ENCODE data around the gene BICDL1. TPM values are rescaled to one million over a fixed set of nuclear protein-coding genes. Genes with fewer than 3 reads are reported as not detected.
"Not testable (repeated sequence)": the region's sequence is repeated elsewhere in the genome, so short reads cannot be mapped to it uniquely, and the experiment has no call there.

BICDL1 gene
- total RNA-seq, 2 experiments from 2014 or later = 62.7 to 63.7 TPM

DNA sequence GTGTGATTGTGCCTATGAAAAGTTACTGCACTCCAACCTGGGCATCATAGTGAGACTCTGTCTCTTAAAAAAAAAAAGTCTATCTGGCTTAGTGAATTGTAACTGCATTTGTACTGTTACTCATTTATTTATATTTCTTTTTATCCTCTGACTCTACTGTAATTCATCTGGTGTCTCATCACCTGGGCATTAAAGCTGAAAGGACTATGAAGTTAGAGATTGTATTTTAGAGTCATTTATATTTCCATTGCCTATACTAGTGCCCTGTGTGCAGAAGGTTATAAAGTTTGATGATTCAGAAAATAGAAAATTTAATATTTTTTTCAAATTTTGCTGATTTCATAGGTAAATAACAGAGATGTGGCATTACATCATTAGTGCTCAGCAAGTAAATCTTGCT is 30.2 kb downstream of the BICDL1 start:
- no peak for DNase-seq
- H3K27ac Mint-ChIP-seq = peak overlapping the region; percentile 48
- peaks cover 62% of the 10 kb centered on the region for H3K36me3 Mint-ChIP-seq
- peaks cover 41% of the 10 kb centered on the region for H3K4me1 Mint-ChIP-seq
- H3K27me3 Mint-ChIP-seq = no peaks in the 10 kb centered on the region
- H3K4me3 Mint-ChIP-seq = no peak overlapping the region
- H3K9me3 Mint-ChIP-seq = peaks cover 7% of the 10 kb centered on the region

DNA sequence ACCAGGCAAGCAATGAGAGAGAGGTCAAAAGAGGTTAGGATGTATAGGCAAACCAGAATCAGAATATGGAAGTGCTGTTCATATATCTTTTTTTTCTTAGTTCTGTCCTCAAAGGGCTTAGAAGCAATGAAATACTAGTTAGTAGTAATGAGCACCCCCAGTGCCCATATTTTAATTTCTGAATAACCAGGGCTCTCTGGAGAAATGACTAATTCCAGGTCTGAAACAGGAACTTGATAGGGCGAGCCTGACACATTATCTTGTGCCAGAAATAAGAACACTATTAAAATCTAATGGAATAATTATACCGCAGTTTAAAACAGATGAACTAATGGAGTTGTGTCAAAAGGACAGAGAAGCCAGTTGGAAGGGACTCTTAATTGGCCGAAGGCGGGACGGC is 30.9 kb downstream of the BICDL1 start:
- H3K27me3 Mint-ChIP-seq = no peaks in the 10 kb centered on the region
- peaks cover 62% of the 10 kb centered on the region for H3K36me3 Mint-ChIP-seq
- peaks cover 35% of the 10 kb centered on the region for H3K4me1 Mint-ChIP-seq
- H3K4me3 Mint-ChIP-seq = no peak overlapping the region
- no peak for DNase-seq
- peak overlapping the region; percentile 39 for H3K27ac Mint-ChIP-seq
- peaks cover 12% of the 10 kb centered on the region for H3K9me3 Mint-ChIP-seq

DNA sequence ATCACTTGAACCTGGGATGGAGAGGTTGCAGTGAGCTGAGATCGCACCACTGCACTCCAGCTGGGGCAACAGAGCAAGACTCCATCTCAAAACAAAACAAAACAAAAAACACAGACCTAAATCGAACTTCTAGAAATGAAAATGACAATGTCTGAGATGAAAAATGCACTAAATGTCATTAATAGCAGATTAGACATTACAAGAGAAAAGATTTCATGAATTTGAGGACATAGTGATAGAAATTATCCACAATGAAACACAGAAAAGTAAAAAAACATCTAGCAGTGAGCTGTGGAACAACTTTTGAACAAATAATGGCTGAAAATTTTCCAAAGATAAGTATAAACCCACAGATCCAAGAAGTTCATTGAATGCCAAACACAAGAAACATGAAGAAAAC is 35.2 kb downstream of the BICDL1 start:
- H3K4me3 Mint-ChIP-seq = no peak overlapping the region
- H3K27ac Mint-ChIP-seq = no peak overlapping the region
- no peak for DNase-seq
- H3K36me3 Mint-ChIP-seq = peaks cover 47% of the 10 kb centered on the region
- no peaks in the 10 kb centered on the region for H3K27me3 Mint-ChIP-seq
- peaks cover 8% of the 10 kb centered on the region for H3K9me3 Mint-ChIP-seq
- peaks cover 8% of the 10 kb centered on the region for H3K4me1 Mint-ChIP-seq

DNA sequence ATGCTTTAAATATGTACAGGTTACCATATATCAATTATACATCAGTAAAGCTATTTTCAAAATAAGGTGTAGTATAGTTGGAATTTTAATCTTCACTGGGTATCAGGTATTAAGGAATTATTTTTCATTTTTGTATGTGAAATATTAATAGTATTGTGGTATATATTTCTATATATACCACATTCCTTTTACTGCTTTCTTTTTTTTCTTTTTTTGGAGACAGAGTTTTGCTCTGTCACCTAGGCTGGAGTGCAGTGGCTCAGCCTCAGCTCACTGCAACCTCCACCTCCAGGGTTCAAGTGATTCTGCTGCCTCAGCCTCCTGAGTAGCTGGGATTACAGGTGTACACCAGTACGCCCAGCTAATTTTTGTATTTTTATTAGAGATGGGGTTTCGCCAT is 36.6 kb downstream of the BICDL1 start:
- H3K9me3 Mint-ChIP-seq = peaks cover 8% of the 10 kb centered on the region
- DNase-seq = no peak
- H3K4me1 Mint-ChIP-seq = no peaks in the 10 kb centered on the region
- no peak overlapping the region for H3K27ac Mint-ChIP-seq
- no peaks in the 10 kb centered on the region for H3K27me3 Mint-ChIP-seq
- H3K36me3 Mint-ChIP-seq = peaks cover 41% of the 10 kb centered on the region
- no peak overlapping the region for H3K4me3 Mint-ChIP-seq

DNA sequence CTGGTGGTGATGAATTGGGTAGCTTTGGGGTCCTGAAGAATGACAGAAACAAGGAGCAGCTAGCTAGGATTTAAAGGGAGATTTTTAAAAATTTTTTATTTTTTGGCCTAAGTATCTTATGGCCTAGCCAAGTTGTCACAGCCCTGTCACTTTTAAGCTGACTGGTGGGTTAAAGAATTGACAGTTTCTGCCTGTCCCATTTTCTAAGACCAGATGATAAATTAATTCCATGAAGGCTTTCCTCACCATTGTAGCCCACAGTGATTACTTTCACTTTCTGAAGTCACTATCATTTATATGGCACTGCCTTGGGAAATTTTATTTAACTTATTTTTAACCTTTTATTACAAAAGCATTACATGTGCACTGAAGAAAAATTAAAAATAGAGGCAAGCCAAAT is 43.2 kb downstream of the BICDL1 start:
- H3K4me3 Mint-ChIP-seq = no peak overlapping the region
- peaks cover 23% of the 10 kb centered on the region for H3K36me3 Mint-ChIP-seq

DNA sequence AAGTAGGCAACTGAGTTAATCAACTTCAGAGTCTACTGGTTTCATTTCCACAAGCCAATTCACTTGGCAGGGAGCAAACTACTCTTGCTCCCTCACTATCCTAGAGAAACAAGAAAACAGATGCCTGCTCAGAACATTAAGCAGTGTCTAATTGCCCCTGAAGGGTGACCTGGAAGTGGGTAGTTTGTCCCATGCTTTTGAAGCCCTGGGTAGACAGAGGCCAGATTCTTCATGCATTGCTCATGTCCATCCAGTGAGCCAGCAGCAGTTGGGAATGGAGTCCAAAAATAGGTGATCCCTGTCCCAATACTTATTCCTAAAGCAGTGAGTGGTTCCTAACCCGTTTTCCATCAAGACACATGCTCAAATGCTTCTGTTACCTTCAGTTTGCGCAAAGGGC is 48.8 kb downstream of the BICDL1 start:
- peaks cover 24% of the 10 kb centered on the region for H3K4me1 Mint-ChIP-seq
- H3K27ac Mint-ChIP-seq = no peak overlapping the region
- no peaks in the 10 kb centered on the region for H3K27me3 Mint-ChIP-seq
- H3K9me3 Mint-ChIP-seq = no peaks in the 10 kb centered on the region
- no peak for DNase-seq
- H3K36me3 Mint-ChIP-seq = peaks cover 15% of the 10 kb centered on the region
- H3K4me3 Mint-ChIP-seq = no peak overlapping the region

More for the DNA sequence above, 43.2 kb downstream of the BICDL1 start:
- no peaks in the 10 kb centered on the region for H3K9me3 Mint-ChIP-seq
- peak overlapping the region; percentile 83 for H3K27ac Mint-ChIP-seq
- H3K27me3 Mint-ChIP-seq = no peaks in the 10 kb centered on the region
- DNase-seq = no peak
- H3K4me1 Mint-ChIP-seq = peaks cover 21% of the 10 kb centered on the region

DNA sequence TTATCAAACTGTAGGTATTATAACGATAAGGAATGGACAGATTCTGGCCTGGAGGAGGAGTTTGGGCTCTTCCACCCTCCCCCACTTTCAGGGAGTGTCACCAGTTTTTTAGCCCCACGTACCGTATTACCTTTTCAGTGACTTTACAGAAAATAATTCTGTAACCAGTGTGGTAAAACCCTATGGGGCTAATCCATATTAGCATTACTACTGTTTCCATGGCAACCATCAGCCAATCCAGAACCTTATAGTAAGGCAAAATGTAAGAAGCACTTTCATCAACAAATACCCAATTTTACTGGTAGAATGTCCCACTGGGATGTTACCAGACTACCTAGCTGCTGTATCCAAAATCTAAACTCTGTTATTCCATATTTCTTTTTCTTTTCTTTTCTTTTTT is 50.7 kb downstream of the BICDL1 start:
- no peak for DNase-seq
- Mint-ChIP-seq H3K4me3 (no peak overlapping the region), H3K9me3 (peaks cover 3% of the 10 kb centered on the region), H3K27ac (no peak overlapping the region), H3K4me1 (peaks cover 23% of the 10 kb centered on the region), H3K36me3 (peaks cover 30% of the 10 kb centered on the region), H3K27me3 (no peaks in the 10 kb centered on the region)

DNA sequence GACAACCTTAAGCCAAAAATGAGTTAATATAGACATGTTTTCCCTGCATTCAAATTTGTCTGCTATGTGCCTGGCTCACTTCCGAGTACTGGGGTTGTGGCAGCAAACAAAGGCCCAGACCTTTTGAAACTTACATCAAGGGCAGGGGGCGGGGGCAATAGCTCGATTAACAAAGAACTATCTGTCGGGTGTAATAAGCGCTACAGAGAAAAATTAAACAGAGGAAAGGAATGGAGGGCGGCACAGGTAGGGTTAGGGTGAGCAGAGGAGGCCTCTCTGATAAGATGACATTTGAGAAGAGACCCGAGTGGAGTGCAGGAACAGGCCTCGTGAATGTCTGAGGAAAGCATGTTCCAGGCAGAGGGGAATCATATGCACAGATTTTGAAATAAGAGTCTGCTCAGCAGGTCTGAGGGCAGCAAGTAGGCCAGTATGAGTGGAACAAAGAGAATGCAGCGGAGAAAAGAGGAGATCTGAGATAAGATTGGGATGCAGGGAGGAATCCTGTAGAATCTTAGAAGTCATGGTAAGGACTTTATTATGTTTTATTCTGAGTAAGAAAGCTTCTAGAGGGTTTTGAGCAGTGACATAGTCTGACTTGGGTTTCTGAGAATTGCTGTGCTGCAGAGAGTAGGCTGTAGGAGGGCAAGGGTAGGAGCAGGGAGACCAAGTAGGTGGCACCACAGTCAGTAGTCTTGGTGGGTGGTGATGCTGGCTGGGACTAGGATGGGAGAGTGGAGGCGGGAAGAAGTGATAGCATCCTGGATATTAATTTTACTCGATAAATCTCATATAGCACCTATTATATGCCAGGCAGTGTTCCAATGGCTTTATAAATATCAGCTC is 52.6 kb downstream of the BICDL1 start:
- Mint-ChIP-seq H3K36me3 (peaks cover 37% of the 10 kb centered on the region), H3K4me1 (peaks cover 20% of the 10 kb centered on the region), H3K9me3 (peaks cover 3% of the 10 kb centered on the region), H3K4me3 (no peak overlapping the region), H3K27ac (peak overlapping the region; percentile 61), H3K27me3 (no peaks in the 10 kb centered on the region)
- DNase-seq = no peak

DNA sequence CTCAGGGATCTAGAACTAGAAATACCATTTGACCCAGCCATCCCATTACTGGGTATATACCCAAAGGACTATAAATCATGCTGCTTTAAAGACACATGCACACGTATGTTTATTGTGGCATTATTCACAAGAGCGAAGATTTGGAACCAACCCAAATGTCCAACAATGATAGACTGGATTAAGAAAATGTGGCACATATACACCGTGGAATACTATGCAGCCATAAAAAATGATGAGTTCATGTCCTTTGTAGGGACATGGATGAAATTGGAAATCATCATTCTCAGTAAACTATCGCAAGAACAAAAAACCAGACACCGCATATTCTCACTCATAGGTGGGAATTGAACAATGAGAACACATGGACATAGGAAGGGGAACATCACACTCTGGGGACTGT is 56.3 kb downstream of the BICDL1 start:
- not testable (repeated sequence) for H3K4me3 Mint-ChIP-seq, H3K9me3 Mint-ChIP-seq, H3K27ac Mint-ChIP-seq, H3K27me3 Mint-ChIP-seq, DNase-seq
- peaks cover 47% of the 10 kb centered on the region for H3K36me3 Mint-ChIP-seq
- peaks cover 30% of the 10 kb centered on the region for H3K4me1 Mint-ChIP-seq

DNA sequence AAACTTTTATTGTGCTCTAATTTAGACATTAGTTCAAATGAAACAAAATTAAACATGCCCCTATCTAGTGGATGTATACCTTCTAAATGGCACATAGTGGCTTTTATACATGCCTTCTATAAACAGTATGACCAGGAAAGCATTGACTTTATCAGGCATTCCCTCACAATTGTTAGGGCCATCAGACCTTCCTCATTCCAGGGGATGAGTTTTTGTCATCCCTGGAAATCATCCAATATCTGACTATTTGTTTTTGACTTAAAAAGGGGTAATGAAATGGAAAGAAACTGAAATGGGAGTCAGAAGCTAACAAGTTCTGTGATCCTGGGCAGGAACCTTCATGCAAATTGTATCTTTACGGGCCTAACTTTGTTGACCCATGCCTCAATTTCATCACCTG is 58.0 kb downstream of the BICDL1 start:
- peaks cover 6% of the 10 kb centered on the region for H3K9me3 Mint-ChIP-seq
- no peak overlapping the region for H3K4me3 Mint-ChIP-seq
- H3K27me3 Mint-ChIP-seq = no peaks in the 10 kb centered on the region
- H3K27ac Mint-ChIP-seq = no peak overlapping the region
- no peak for DNase-seq
- H3K36me3 Mint-ChIP-seq = peaks cover 54% of the 10 kb centered on the region
- peaks cover 23% of the 10 kb centered on the region for H3K4me1 Mint-ChIP-seq

DNA sequence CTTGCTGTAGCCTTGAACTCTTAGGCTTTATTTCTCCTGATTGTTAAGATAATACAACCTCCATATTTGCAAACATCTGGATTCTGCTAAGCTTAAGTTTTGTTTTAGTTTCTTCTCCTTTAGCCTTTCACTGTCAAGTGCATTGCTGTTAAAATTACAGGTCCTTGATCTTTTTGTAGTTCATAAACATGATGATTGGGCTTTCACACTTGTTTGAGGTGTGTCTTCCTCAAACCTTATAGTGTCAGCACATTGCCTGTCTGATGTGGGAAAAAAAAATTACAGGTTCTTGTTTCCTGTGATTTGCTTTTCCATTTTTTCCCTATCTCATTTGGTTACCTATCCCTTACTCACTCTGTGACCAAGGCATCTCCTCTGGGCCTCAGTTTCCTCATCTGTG is 59.2 kb downstream of the BICDL1 start:
- no peak for DNase-seq
- peak overlapping the region; percentile 35 for H3K27ac Mint-ChIP-seq
- H3K4me3 Mint-ChIP-seq = no peak overlapping the region
- no peaks in the 10 kb centered on the region for H3K27me3 Mint-ChIP-seq
- H3K36me3 Mint-ChIP-seq = peaks cover 53% of the 10 kb centered on the region
- H3K4me1 Mint-ChIP-seq = peaks cover 27% of the 10 kb centered on the region
- peaks cover 6% of the 10 kb centered on the region for H3K9me3 Mint-ChIP-seq

DNA sequence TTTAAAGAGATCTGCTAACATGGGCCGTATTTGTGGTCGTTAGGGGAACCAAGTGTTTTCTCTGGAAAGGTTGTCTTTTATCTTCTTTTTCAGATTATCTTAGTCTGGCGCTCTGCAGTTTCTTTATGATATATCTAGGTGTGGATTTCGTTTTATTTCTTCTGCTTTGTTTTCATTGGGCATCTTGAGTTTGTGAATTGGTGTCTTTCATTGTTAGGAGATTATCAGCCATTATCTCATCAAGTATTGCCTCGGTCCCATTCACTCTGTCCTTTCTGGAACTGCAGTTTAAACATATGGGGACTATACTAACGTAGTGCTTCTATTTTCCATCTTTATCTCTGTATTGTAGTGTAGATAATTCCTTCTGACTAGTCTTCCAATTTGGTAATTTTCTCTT is 60.4 kb downstream of the BICDL1 start:
- Mint-ChIP-seq H3K36me3 (peaks cover 46% of the 10 kb centered on the region), H3K4me3 (no peak overlapping the region), H3K27me3 (no peaks in the 10 kb centered on the region), H3K4me1 (peaks cover 25% of the 10 kb centered on the region), H3K27ac (no peak overlapping the region), H3K9me3 (peaks cover 3% of the 10 kb centered on the region)
- no peak for DNase-seq

DNA sequence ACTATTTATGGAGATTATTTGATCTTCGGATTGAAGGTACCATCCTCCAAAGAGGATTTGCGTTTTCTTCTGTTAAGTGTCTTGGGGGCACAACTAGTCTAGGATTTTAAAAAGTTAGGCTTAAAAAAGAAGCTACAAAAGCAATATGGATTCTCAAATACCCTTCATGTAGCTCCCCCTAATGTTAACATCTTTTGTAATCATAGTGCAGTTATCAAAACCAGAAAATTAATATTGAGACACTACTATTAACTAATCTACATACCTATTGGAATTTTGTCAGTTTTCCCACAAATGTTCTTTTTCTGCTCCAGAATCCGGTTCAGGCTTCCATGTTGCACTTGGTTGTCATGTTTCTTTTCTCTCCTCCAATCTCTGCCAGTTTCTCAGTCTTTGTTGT is 62.5 kb downstream of the BICDL1 start:
- Mint-ChIP-seq H3K4me3 (no peak overlapping the region), H3K27ac (no peak overlapping the region), H3K27me3 (no peaks in the 10 kb centered on the region), H3K9me3 (peaks cover 3% of the 10 kb centered on the region), H3K4me1 (peaks cover 28% of the 10 kb centered on the region), H3K36me3 (peaks cover 34% of the 10 kb centered on the region)
- no peak for DNase-seq

DNA sequence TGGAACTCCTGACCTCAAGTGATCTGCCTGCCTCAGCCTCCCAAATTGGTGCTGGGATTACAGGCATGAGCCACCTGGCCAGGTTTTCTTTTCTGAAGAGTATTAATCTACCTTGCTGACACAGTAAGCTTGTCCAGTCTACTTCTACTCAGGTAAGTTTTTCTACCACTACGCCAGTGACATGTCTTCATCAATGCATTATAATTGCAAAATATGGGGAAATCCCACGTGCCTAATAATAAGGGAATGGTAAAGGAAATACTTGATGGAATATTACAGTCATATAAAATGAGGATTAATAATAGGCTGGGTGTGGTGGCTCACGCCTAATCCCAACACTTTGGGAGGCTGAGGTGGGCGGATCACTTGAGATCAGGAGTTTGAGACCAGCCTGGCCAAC is 65.3 kb downstream of the BICDL1 start:
- Mint-ChIP-seq H3K27me3 (no peaks in the 10 kb centered on the region), H3K36me3 (peaks cover 29% of the 10 kb centered on the region), H3K9me3 (peaks cover 3% of the 10 kb centered on the region), H3K4me1 (peaks cover 14% of the 10 kb centered on the region), H3K4me3 (no peak overlapping the region), H3K27ac (no peak overlapping the region)
- DNase-seq = no peak

DNA sequence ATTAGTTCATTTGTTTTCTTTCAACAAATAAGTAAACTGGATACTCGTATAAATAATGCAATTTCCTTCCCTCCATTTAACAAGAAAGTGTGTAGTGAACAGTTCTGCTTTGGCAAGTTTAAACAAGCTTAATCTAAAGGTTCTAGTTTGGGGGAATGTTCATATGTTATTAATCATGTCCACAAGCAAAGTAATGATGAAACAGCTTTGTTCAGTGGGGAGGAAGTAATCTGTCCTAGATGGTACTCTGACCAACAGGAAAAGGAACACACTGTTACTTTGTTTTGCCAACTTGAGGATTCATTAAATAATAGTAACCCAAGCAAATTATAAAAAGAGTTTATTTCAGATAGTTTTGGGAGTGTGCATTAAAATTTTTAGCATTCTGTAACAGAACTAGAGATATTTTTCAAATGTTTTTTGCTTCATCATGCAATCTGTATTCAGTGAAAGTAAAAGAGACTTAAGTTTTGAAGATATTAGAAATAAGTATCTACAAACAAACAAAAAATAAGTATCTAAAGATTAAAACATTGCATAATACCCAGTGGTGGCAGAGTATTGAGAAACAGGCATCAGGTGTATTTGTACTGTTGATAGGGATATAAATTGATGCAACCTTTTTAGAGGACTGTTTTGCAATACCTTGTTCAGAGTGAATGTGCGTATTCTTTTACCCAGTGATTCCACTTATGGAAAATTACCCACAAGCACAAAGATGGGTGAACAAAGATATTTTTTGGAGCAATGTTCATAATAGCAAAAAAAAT is 66.4 kb downstream of the BICDL1 start:
- DNase-seq = no peak
- Mint-ChIP-seq H3K9me3 (peaks cover 3% of the 10 kb centered on the region), H3K4me1 (peaks cover 20% of the 10 kb centered on the region), H3K27me3 (no peaks in the 10 kb centered on the region), H3K27ac (no peak overlapping the region), H3K36me3 (peaks cover 27% of the 10 kb centered on the region), H3K4me3 (no peak overlapping the region)

Data from activated naive CD8-positive, alpha-beta T cell treated with anti-CD3 and anti-CD28 coated beads for 36 hours (primary cell).